GM19193 (cell line): Measurements from ENCODE around the gene BEGAIN.

Experiments used
- POLR2A ChIP-seq: IDR thresholded peaks from 4 replicates; pipeline ENCODE4 v1.6.1; 2011; ENCODE audit not compliant: insufficient read depth, insufficient read length; ENCODE audit errors: extremely low read depth

Gene BEGAIN

GRCh38 chr14:100538351-100539002 is 48.7 kb downstream of the BEGAIN start:
- no peak for TF ChIP-seq POLR2A

GRCh38 chr14:100537446-100538350 is 49.5 kb downstream of the BEGAIN start:
- TF ChIP-seq POLR2A: no peak

- TF ChIP-seq POLR2A: no peak
These were observed 50.3 kb downstream of the BEGAIN start for GRCh38 chr14:100536721-100537445.

- no peak for TF ChIP-seq POLR2A
These were observed 51.1 kb downstream of the BEGAIN start for GRCh38 chr14:100536121-100536510.

GRCh38 chr14:100535287-100536120 is 51.7 kb downstream of the BEGAIN start:
- TF ChIP-seq POLR2A: no peak

GRCh38 chr14:100534528-100535286 is 52.5 kb downstream of the BEGAIN start:
- TF ChIP-seq POLR2A: no peak

GRCh38 chr14:100533656-100534485 is 53.3 kb downstream of the BEGAIN start:
- TF ChIP-seq POLR2A: no peak

- no peak for TF ChIP-seq POLR2A
These were observed 54.1 kb downstream of the BEGAIN start for GRCh38 chr14:100532906-100533655.

GRCh38 chr14:100532154-100532861 is 54.9 kb downstream of the BEGAIN start:
- no peak for TF ChIP-seq POLR2A

GRCh38 chr14:100531152-100532121 is 55.8 kb downstream of the BEGAIN start:
- no peak for TF ChIP-seq POLR2A
